Measurements from ENCODE around the gene RASA3. TPM values are rescaled to one million over a fixed set of nuclear protein-coding genes. Genes with fewer than 3 reads are reported as not detected.

Gene RASA3
- total RNA-seq, 2 donors from 2014 or later = 4.4 to 7.2 TPM

DNA sequence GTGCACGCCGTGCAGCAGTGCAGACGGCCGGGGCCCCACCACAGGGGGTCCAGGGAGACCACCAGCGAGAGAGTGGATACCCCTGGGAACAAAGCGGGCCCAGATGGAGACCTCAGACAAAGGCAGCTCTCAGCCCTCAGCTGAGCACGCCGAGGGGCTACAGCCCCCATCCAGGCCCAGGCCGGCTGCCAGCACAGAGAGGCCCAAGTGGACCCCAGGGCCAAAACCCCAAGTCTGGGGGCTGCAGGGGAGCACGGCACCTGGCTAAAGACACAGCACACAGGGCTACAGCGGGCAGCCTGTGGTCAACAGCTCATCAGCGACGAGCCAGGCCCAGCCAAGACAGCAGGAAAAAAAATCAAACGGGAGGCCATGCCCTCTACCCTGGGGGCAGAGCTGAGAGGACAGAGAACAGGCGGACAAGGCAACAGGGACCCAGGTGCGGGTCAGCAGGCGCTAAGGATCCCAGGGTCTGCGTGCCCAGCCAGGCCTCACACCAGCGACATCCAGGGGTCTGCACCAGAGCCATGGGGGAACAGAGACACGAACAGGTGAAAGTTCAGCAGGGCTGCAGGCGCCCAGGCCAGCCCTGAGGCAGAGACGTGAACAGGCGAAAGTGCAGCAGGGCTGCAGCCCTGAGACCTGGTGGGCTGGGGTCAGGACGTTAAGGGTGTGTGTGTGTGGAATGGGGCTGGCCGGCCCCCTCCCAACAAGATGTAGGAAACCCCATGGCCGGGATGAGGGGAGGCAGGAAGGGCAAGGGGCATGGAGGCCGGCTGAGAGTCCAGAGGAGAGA is 34.3 kb downstream of the RASA3 start:
- Histone ChIP-seq H3K27ac (no peak overlapping the region), H3K4me3 (no peak overlapping the region), H3K9ac (ENCODE audit: low read depth in 2 of 2, low read length in 2 of 2) (no peak overlapping the region), H3K4me1 (no peaks in the 10 kb centered on the region), H3K27me3 (no peaks in the 10 kb centered on the region), H3K9me3 (no peaks in the 10 kb centered on the region), H3K36me3 (no peaks in the 10 kb centered on the region)
- TF ChIP-seq, protein P1, sequence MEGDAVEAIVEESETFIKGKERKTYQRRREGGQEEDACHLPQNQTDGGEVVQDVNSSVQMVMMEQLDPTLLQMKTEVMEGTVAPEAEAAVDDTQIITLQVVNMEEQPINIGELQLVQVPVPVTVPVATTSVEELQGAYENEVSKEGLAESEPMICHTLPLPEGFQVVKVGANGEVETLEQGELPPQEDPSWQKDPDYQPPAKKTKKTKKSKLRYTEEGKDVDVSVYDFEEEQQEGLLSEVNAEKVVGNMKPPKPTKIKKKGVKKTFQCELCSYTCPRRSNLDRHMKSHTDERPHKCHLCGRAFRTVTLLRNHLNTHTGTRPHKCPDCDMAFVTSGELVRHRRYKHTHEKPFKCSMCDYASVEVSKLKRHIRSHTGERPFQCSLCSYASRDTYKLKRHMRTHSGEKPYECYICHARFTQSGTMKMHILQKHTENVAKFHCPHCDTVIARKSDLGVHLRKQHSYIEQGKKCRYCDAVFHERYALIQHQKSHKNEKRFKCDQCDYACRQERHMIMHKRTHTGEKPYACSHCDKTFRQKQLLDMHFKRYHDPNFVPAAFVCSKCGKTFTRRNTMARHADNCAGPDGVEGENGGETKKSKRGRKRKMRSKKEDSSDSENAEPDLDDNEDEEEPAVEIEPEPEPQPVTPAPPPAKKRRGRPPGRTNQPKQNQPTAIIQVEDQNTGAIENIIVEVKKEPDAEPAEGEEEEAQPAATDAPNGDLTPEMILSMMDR (IDR thresholded peaks at IDR 0.05) = no peak
- intact Hi-C loops (cut with DNase I) = no loop called here
- no peak for DNase-seq

GRCh38 chr13:114097212-114097892 is 35.1 kb downstream of the RASA3 start:
- no peak for DNase-seq
- H3K27ac ChIP-seq = no peak overlapping the region
- no peak overlapping the region for H3K4me3 ChIP-seq
- H3K27me3 ChIP-seq = no peaks in the 10 kb centered on the region
- TF ChIP-seq, protein P1 (IDR thresholded peaks at IDR 0.05) = no peak
- H3K9me3 ChIP-seq = no peaks in the 10 kb centered on the region
- H3K9ac ChIP-seq (ENCODE audit: low read depth in 2 of 2, low read length in 2 of 2) = no peak overlapping the region
- intact Hi-C loops (cut with DNase I) = no loop called here
- no peaks in the 10 kb centered on the region for H3K36me3 ChIP-seq
- no peaks in the 10 kb centered on the region for H3K4me1 ChIP-seq

DNA sequence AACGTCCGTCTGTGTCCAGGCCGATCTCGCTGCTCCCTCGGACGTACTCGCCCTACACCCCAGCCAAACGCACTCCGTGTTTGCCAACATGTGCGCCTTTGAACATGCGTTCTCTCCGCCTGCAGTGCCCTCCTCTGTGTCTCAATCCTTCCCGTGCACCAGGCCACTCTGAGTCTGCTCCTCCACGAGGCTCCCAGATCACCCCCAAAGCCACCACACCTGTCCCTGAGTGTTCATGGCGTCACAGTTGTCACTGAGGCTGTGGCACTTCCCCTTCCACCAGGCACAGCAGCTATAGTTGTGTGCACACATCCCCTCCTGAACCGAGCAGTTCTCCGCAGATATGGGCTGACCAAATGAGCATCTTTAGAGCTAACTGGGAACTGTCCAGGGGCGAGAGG is 35.6 kb downstream of the RASA3 start:
- Histone ChIP-seq H3K4me1 (no peaks in the 10 kb centered on the region), H3K36me3 (no peaks in the 10 kb centered on the region), H3K27ac (no peak overlapping the region), H3K4me3 (no peak overlapping the region), H3K9me3 (no peaks in the 10 kb centered on the region), H3K27me3 (no peaks in the 10 kb centered on the region), H3K9ac (ENCODE audit: low read depth in 2 of 2, low read length in 2 of 2) (no peak overlapping the region)
- intact Hi-C loops (cut with DNase I) = no loop called here
- TF ChIP-seq, protein P1 (IDR thresholded peaks at IDR 0.05) = no peak
- DNase-seq = no peak

DNA sequence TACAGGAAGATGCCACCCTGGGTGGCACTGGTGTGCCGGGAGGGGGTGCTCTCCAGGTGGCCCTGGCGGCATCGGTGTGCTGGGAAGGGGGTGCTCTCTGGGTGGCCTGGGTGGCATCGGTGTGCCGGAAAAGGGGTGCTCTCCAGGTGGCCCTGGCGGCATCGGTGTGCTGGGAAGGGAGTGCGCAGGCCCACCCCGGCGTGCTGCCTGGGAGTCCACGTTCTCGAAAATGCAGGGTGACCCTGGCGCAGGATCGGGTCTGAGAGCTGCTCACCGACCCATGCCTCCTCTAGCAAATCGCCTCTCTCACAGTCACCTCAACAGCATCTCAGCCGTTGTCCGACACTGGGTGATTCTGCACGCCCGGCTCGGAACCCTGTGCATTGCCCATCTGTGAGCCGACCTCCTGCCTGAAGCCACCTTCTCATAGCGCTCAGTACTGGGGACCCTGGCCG is 36.4 kb downstream of the RASA3 start:
- no peaks in the 10 kb centered on the region for H3K36me3 ChIP-seq
- no peaks in the 10 kb centered on the region for H3K4me1 ChIP-seq
- no peaks in the 10 kb centered on the region for H3K27me3 ChIP-seq
- H3K9ac ChIP-seq (ENCODE audit: low read depth in 2 of 2, low read length in 2 of 2) = no peak overlapping the region
- no peak for DNase-seq
- H3K27ac ChIP-seq = no peak overlapping the region
- no peaks in the 10 kb centered on the region for H3K9me3 ChIP-seq
- TF ChIP-seq, protein P1 (IDR thresholded peaks at IDR 0.05) = no peak
- H3K4me3 ChIP-seq = no peak overlapping the region
- intact Hi-C loops (cut with DNase I) = no loop called here

DNA sequence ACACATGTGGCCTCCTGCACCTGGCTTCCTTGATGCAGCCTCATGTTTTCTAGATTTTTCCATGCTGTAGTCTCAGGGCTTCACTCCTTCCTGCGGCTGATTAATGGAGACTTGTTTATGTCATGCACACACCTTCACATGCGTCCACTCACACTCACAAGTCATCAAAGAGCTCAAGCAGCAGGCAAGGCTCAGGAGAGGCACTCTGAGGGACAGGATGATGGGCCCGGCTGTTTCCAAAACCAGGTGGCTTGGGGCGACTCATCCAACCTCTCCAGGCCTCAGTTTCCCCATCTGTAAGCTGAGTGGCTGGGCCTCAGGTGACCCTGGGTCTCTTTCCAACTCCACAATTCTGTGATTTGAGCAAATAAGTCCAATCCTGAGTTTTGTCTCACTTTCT is 36.9 kb downstream of the RASA3 start:
- H3K36me3 ChIP-seq = no peaks in the 10 kb centered on the region
- H3K27ac ChIP-seq = no peak overlapping the region
- TF ChIP-seq, protein P1 (IDR thresholded peaks at IDR 0.05) = no peak
- intact Hi-C loops (cut with DNase I) = no loop called here
- DNase-seq = no peak
- no peak overlapping the region for H3K4me3 ChIP-seq
- H3K9me3 ChIP-seq = no peaks in the 10 kb centered on the region
- H3K9ac ChIP-seq (ENCODE audit: low read depth in 2 of 2, low read length in 2 of 2) = no peak overlapping the region
- no peaks in the 10 kb centered on the region for H3K27me3 ChIP-seq
- H3K4me1 ChIP-seq = no peaks in the 10 kb centered on the region

Data from colonic mucosa (tissue), 4 donors.